IMR-90 (cell line): Measurements from ENCODE around the gene TAS2R1. TPM values are rescaled to one million over a fixed set of nuclear protein-coding genes. Genes with fewer than 3 reads are reported as not detected.

Experiments
- ATAC-seq: fragments of 200-7000 bp; cut with Tn5 transposase; 2 replicates; pipeline ENCODE4 v1.9.1; 2020; ENCODE audit warnings: low read depth, mild to moderate bottlenecking, moderate library complexity
- BruUV-seq: library from RNA; stranded (reverse); fragments of 400-500 nt; replicated peaks from 2 replicates; lab custom pipeline; 2021; lab: Mats Ljungman, UMichigan
- CTCF ChIA-PET: fragments of 300-600 bp; formaldehyde crosslinking; extraction: SDS; loops from one replicate; lab custom pipeline; 2021; ENCODE audit warnings: antibody characterized with exemption; lab: Yijun Ruan, JAX
- POLR2A ChIA-PET: fragments of 300-600 bp; sonication (Branson Sonifier 250); formaldehyde crosslinking; loops from one replicate; lab custom pipeline; 2022; ENCODE audit warnings: antibody characterized with exemption; ENCODE audit not compliant: unreplicated experiment; lab: Charles Lee
- DNase-seq: peaks from one replicate; pipeline ENCODE4 v3.0.0; 2013
- H2AFZ ChIP-seq: replicated peaks from 2 replicates; pipeline ENCODE3; 2013; ENCODE audit warnings: low read length, mild to moderate bottlenecking; ENCODE audit not compliant: poor library complexity
- H2AK5ac ChIP-seq: 2 replicates; pipeline ENCODE4 v1.6.1; 2013; ENCODE audit warnings: low read depth, low read length, inconsistent platforms
- H2AK9ac ChIP-seq: replicated peaks from 2 replicates; pipeline ENCODE3; 2013; ENCODE audit warnings: mild to moderate bottlenecking, low read depth, low read length, moderate library complexity; ENCODE audit not compliant: poor library complexity
- H2BK120ac ChIP-seq: 2 replicates; pipeline ENCODE4 v1.6.1; 2013; ENCODE audit warnings: low read depth, low read length, inconsistent platforms
- H2BK15ac ChIP-seq: 3 replicates; pipeline ENCODE4 v1.6.1; 2013; ENCODE audit warnings: low read depth, low read length, inconsistent platforms
- H2BK20ac ChIP-seq: 2 replicates; pipeline ENCODE4 v1.6.1; 2013; ENCODE audit warnings: low read depth, mild to moderate bottlenecking, inconsistent platforms, low read length, moderate library complexity
- H2BK5ac ChIP-seq: 2 replicates; pipeline ENCODE4 v1.6.1; 2013; ENCODE audit warnings: mild to moderate bottlenecking, low read depth, low read length, inconsistent platforms; ENCODE audit not compliant: poor library complexity, severe bottlenecking
- H3K14ac ChIP-seq: replicated peaks from 2 replicates; pipeline ENCODE4 v1.6.1; 2013; ENCODE audit warnings: low read depth, low read length, inconsistent platforms
- H3K18ac ChIP-seq: 2 replicates; pipeline ENCODE4 v1.6.1; 2013; ENCODE audit warnings: low read depth, low read length, control low read depth
- H3K23ac ChIP-seq: 2 replicates; pipeline ENCODE4 v1.6.1; 2013; ENCODE audit warnings: low read depth, low read length, inconsistent platforms
- H3K27ac ChIP-seq: 2 replicates; pipeline ENCODE4 v1.5.1; 2013; ENCODE audit warnings: mild to moderate bottlenecking, control low read depth, low read length; ENCODE audit not compliant: insufficient read depth
- H3K27me3 ChIP-seq: 2 replicates; pipeline ENCODE4 v1.6.1; 2013; ENCODE audit warnings: low read length; ENCODE audit not compliant: control insufficient read depth, insufficient read depth
- H3K36me3 ChIP-seq: 2 replicates; pipeline ENCODE4 v1.6.1; 2013; ENCODE audit warnings: low read length, mixed read lengths; ENCODE audit not compliant: control insufficient read depth, insufficient read depth
- H3K4ac ChIP-seq: 2 replicates; pipeline ENCODE4 v1.6.1; 2013; ENCODE audit warnings: low read depth, low read length, inconsistent platforms
- H3K4me1 ChIP-seq: 2 replicates; pipeline ENCODE4 v1.6.1; 2013; ENCODE audit warnings: low read length, mixed read lengths; ENCODE audit not compliant: control insufficient read depth, insufficient read depth
- H3K4me2 ChIP-seq: 2 replicates; pipeline ENCODE4 v1.6.1; 2013; ENCODE audit warnings: low read depth, mild to moderate bottlenecking, control low read depth, low read length, moderate library complexity
- H3K4me3 ChIP-seq: 2 replicates; pipeline ENCODE4 v1.5.1; 2013; ENCODE audit warnings: low read depth, mild to moderate bottlenecking, control low read depth, low read length, moderate library complexity; ENCODE audit not compliant: insufficient read depth
- H3K56ac ChIP-seq: 2 replicates; pipeline ENCODE4 v1.6.1; 2013; ENCODE audit warnings: low read length, inconsistent platforms; ENCODE audit not compliant: insufficient read depth; ENCODE audit errors: extremely low read depth
- H3K79me1 ChIP-seq, 2 experiments: 2 replicates each; pipeline ENCODE4 v1.6.1; 2013; ENCODE audit warnings: low read length in 2 of 2, inconsistent platforms in 1 of 2, low read depth in 1 of 2
- H3K9ac ChIP-seq: 2 replicates; pipeline ENCODE4 v1.6.1; 2013; ENCODE audit warnings: low read depth, low read length, control low read depth
- H3K9me1 ChIP-seq: 2 replicates; pipeline ENCODE4 v1.6.1; 2013; ENCODE audit warnings: low read length, inconsistent platforms; ENCODE audit not compliant: insufficient read depth
- H3K9me3 ChIP-seq: 2 replicates; pipeline ENCODE4 v1.6.1; 2013; ENCODE audit warnings: low read length; ENCODE audit not compliant: control insufficient read depth, insufficient read depth
- H4K20me1 ChIP-seq: 2 replicates; pipeline ENCODE4 v1.6.1; 2013; ENCODE audit warnings: low read length, inconsistent platforms; ENCODE audit not compliant: insufficient read depth
- H4K5ac ChIP-seq: 2 replicates; pipeline ENCODE4 v1.6.1; 2013; ENCODE audit warnings: mild to moderate bottlenecking, low read depth, low read length, control low read depth
- H4K8ac ChIP-seq, 2 experiments: 2 replicates each; pipeline ENCODE4 v1.6.1; 2013; ENCODE audit warnings: low read depth in 2 of 2, low read length in 2 of 2, control low read depth in 1 of 2, inconsistent platforms in 1 of 2
- H4K91ac ChIP-seq: 2 replicates; pipeline ENCODE4 v1.6.1; 2013; ENCODE audit warnings: low read depth, low read length, inconsistent platforms; ENCODE audit not compliant: insufficient read depth
- CEBPB ChIP-seq: IDR thresholded peaks from 2 replicates; pipeline ENCODE4 v1.6.1; 2012; ENCODE audit warnings: low read depth, low read length, improper control_type of control experiment
- CTCF ChIP-seq: conservative IDR thresholded peaks from 2 replicates; pipeline ENCODE4 v1.5.1; 2012; ENCODE audit warnings: mild to moderate bottlenecking, low read depth, low read length, improper control_type of control experiment
- FOS ChIP-seq: fragments of 150-350 bp; IDR thresholded peaks from 2 replicates; pipeline ENCODE4 v1.6.1; 2016; ENCODE audit warnings: low read depth, low read length
- MAZ ChIP-seq: IDR thresholded peaks from 2 replicates; pipeline ENCODE4 v1.6.1; 2012; ENCODE audit warnings: low read depth, mild to moderate bottlenecking, low read length, improper control_type of control experiment, moderate library complexity, borderline replicate concordance
- MXI1 ChIP-seq: IDR thresholded peaks from 2 replicates; pipeline ENCODE4 v1.6.1; 2012; ENCODE audit warnings: low read depth, mild to moderate bottlenecking, low read length, moderate library complexity, borderline replicate concordance
- NFE2L2 ChIP-seq: fragments of 150-350 bp; IDR thresholded peaks from 2 replicates; pipeline ENCODE4 v1.6.1; 2016; ENCODE audit warnings: low read depth, mild to moderate bottlenecking, low read length
- POLR2A ChIP-seq: IDR thresholded peaks from 2 replicates; pipeline ENCODE4 v1.6.1; 2012; ENCODE audit warnings: mild to moderate bottlenecking, low read depth, low read length
- RAD21 ChIP-seq: IDR thresholded peaks from 2 replicates; pipeline ENCODE4 v1.6.1; 2012; ENCODE audit warnings: low read length, improper control_type of control experiment
- RCOR1 ChIP-seq: IDR thresholded peaks from 2 replicates; pipeline ENCODE4 v1.6.1; 2012; ENCODE audit warnings: mild to moderate bottlenecking, low read length, improper control_type of control experiment; ENCODE audit not compliant: insufficient replicate concordance
- SMC3 ChIP-seq: fragments of 150-350 bp; IDR thresholded peaks from 2 replicates; pipeline ENCODE4 v1.6.1; 2016; ENCODE audit warnings: low read depth, mild to moderate bottlenecking, antibody characterized with exemption, low read length, moderate library complexity
- WGBS, 2 experiments: methylation state at CpG; one replicate each; pipeline versions ENCODE4 v1.1.5 to v1.1.7; 2013; ENCODE audit warnings: missing lambda C conversion rate in 2 of 2; ENCODE audit not compliant: insufficient read length in 1 of 2; ENCODE audit errors: extremely low coverage in 2 of 2; 5-methylcytosine and 5-hydroxymethylcytosine counted together
- dilution Hi-C: fragments of 300-500 bp; cut with HindIII; formaldehyde crosslinking; loops from one replicate; pipeline ENCODE4 v1.14.3; 2018; ENCODE audit warnings: low sequenced_read_pairs; ENCODE audit not compliant: unreplicated experiment
- in situ Hi-C: fragments of 300-500 bp; cut with MboI; formaldehyde crosslinking; loops from 3 replicates; pipeline ENCODE4 v1.14.3; 2019; ENCODE audit warnings: low sequenced_read_pairs, inconsistent platforms, mixed read lengths
- intact Hi-C: fragments of 100-400 bp; cut with micrococcal nuclease; formaldehyde crosslinking; loops from 2 replicates; pipeline ENCODE4 v1.10.0; 2022
- polyA plus RNA-seq, 3 experiments: library from polyadenylated mRNA; depleted of rRNA; stranded (reverse); fragments of >200 nt; gene quantifications; 2 replicates each; pipeline ENCODE4 v1.2.3, GENCODE V29; 2012; ENCODE audit warnings: low replicate concordance in 1 of 3
- total RNA-seq: library from RNA; depleted of rRNA; stranded (reverse); fragments of >200 nt; gene quantifications from 2 replicates; pipeline ENCODE4 v1.2.3, GENCODE V29; 2012

Gene TAS2R1
- total and polyA plus RNA-seq, 2 of the 4 experiments (the other 2 are of a cell fraction), result not detected

- WGBS, 2 experiments, result no CpG with 5 or more reads among the region's 2 CpGs
- intact Hi-C loops, result no loop called here
Observed at GRCh38 chr5:9608093-9608492, 22.1 kb downstream of the TAS2R1 start.

More at GRCh38 chr5:9608093-9608492, 22.1 kb downstream of the TAS2R1 start:
- Histone ChIP-seq H2BK15ac (no peak overlapping the region), H4K20me1 (no peaks in the 10 kb centered on the region), H3K23ac (no peak overlapping the region), H3K14ac (no peak overlapping the region), H3K9ac (no peak overlapping the region), H4K8ac (no peak overlapping the region), H3K4me1 (0 out of 2 replicates have a peak, but pooled peaks cover 1% of the 10 kb centered on the region), H4K91ac (no peak overlapping the region), H2AK9ac (no peak overlapping the region), H3K4me2 (no peak overlapping the region), H3K18ac (no peak overlapping the region), H3K27ac (no peak overlapping the region), H3K27me3 (no peaks in the 10 kb centered on the region), H3K9me1 (0 out of 2 replicates have a peak, but pooled peaks cover 8% of the 10 kb centered on the region), H2BK5ac (no peak overlapping the region), H3K4ac (no peak overlapping the region), H3K4me3 (no peak overlapping the region), H2AK5ac (no peak overlapping the region), H3K56ac (no peak overlapping the region), H3K9me3 (peaks cover 2% of the 10 kb centered on the region; the same call in 1 of the 2 replicates), H3K79me1 (no peaks in the 10 kb centered on the region), H2BK120ac (no peak overlapping the region), H4K5ac (no peak overlapping the region), H2BK20ac (no peak overlapping the region), H2AFZ (no peak overlapping the region), H3K36me3 (no peaks in the 10 kb centered on the region)
- no peak for DNase-seq
- TF ChIP-seq POLR2A, result no peak
- no peak for TF ChIP-seq FOS
- no peak for TF ChIP-seq MAZ
- TF ChIP-seq CTCF, result no peak
- no peak for TF ChIP-seq RCOR1
- TF ChIP-seq NFE2L2, result no peak
- TF ChIP-seq RAD21, result no peak
- no peak for TF ChIP-seq SMC3
- TF ChIP-seq MXI1, result no peak
- no peak for TF ChIP-seq CEBPB
- in situ Hi-C loops (no loop called here), dilution Hi-C loops (no loop called here)
- no TSS peak for BruUV-seq
- no peak for ATAC-seq
- ChIA-PET CTCF (interaction anchor here (0.7 kb wide), 1 partner anchor 427 kb away, joined by 3 read pairs; no protein-coding TSS in a partner anchor), POLR2A (no interaction called here)
